ENCODE data around the gene CDC42EP1.
"Not testable (repeated sequence)": the region's sequence is repeated elsewhere in the genome, so short reads cannot be mapped to it uniquely, and the experiment has no call there.

CDC42EP1 gene

GRCh38 chr22:37525746-37526350 lies 34.4 kb upstream of the CDC42EP1 start:
- no peak for TF ChIP-seq CTCF (conservative IDR thresholded peaks at IDR 0.05; ENCODE audit: low read depth, low read length)
- no peak overlapping the region for H3K4me3 ChIP-seq (ENCODE audit: low read length)
- no peak for DNase-seq (ENCODE audit: low read depth)

- no peak for DNase-seq (ENCODE audit: low read depth)
- H3K4me3 ChIP-seq (ENCODE audit: low read length), result no peak overlapping the region
- TF ChIP-seq CTCF (conservative IDR thresholded peaks at IDR 0.05; ENCODE audit: low read depth, low read length), result no peak
Measured at GRCh38 chr22:37526376-37526775, 33.9 kb upstream of the CDC42EP1 start.

- H3K4me3 ChIP-seq (ENCODE audit: low read length); DNase-seq (ENCODE audit: low read depth): not testable (repeated sequence)
Measured at GRCh38 chr22:37527081-37527752, 33.1 kb upstream of the CDC42EP1 start.

GRCh38 chr22:37527952-37528351 lies 32.3 kb upstream of the CDC42EP1 start:
- H3K4me3 ChIP-seq (ENCODE audit: low read length); DNase-seq (ENCODE audit: low read depth): not testable (repeated sequence)

GRCh38 chr22:37529652-37530345 lies 30.5 kb upstream of the CDC42EP1 start:
- no peak for TF ChIP-seq CTCF (conservative IDR thresholded peaks at IDR 0.05; ENCODE audit: low read depth, low read length)
- no peak for DNase-seq (ENCODE audit: low read depth)
- no peak overlapping the region for H3K4me3 ChIP-seq (ENCODE audit: low read length)

GRCh38 chr22:37533995-37534394 lies 26.3 kb upstream of the CDC42EP1 start:
- peak; percentile 80 for DNase-seq (ENCODE audit: low read depth)
- H3K4me3 ChIP-seq (ENCODE audit: low read length), result no peak overlapping the region
- no peak for TF ChIP-seq CTCF (conservative IDR thresholded peaks at IDR 0.05; ENCODE audit: low read depth, low read length)

GRCh38 chr22:37534445-37534844 lies 25.8 kb upstream of the CDC42EP1 start:
- no peak for DNase-seq (ENCODE audit: low read depth)
- no peak overlapping the region for H3K4me3 ChIP-seq (ENCODE audit: low read length)

More at GRCh38 chr22:37534445-37534844, 25.8 kb upstream of the CDC42EP1 start:
- TF ChIP-seq CTCF (conservative IDR thresholded peaks at IDR 0.05; ENCODE audit: low read depth, low read length), result no peak

Measured in retinal pigment epithelial cell (primary cell).